H9 (cell line): ENCODE results near the gene MFSD6. TPM values are rescaled to one million over a fixed set of nuclear protein-coding genes. Genes with fewer than 3 reads are reported as not detected.

Experiments
- DNase-seq: peaks from one replicate; pipeline ENCODE4 v3.0.0-alpha.2; 2017
- H2AFZ ChIP-seq: one replicate; pipeline ENCODE4 v1.6.1; 2013; ENCODE audit warnings: mild to moderate bottlenecking, low read length, control low read depth, moderate library complexity
- H2AK5ac ChIP-seq: 2 replicates; pipeline ENCODE4 v1.6.1; 2013; ENCODE audit warnings: low read length, control low read depth, mixed read lengths; ENCODE audit not compliant: insufficient read length
- H2BK120ac ChIP-seq: one replicate; pipeline ENCODE4 v1.6.1; 2013; ENCODE audit warnings: low read depth, mild to moderate bottlenecking, low read length, control low read depth, inconsistent platforms; ENCODE audit not compliant: poor library complexity, severe bottlenecking
- H2BK12ac ChIP-seq: 2 replicates; pipeline ENCODE4 v1.6.1; 2013; ENCODE audit warnings: low read length, control low read depth, mixed read lengths, low read depth; ENCODE audit not compliant: insufficient read length
- H2BK15ac ChIP-seq: 2 replicates; pipeline ENCODE4 v1.6.1; 2013; ENCODE audit warnings: low read depth, low read length, control low read depth
- H2BK20ac ChIP-seq: one replicate; pipeline ENCODE4 v1.6.1; 2013; ENCODE audit warnings: low read depth, mild to moderate bottlenecking, low read length, control low read depth, inconsistent platforms; ENCODE audit not compliant: poor library complexity, severe bottlenecking
- H2BK5ac ChIP-seq: 2 replicates; pipeline ENCODE4 v1.6.1; 2013; ENCODE audit warnings: low read length, control low read depth, mixed read lengths; ENCODE audit not compliant: insufficient read length
- H3K14ac ChIP-seq: 2 replicates; pipeline ENCODE4 v1.6.1; 2013; ENCODE audit warnings: low read length, control low read depth; ENCODE audit not compliant: insufficient read depth
- H3K18ac ChIP-seq: 2 replicates; pipeline ENCODE4 v1.6.1; 2013; ENCODE audit warnings: low read depth, mild to moderate bottlenecking, mixed read lengths, low read length, control low read depth; ENCODE audit not compliant: insufficient read length
- H3K23ac ChIP-seq: 2 replicates; pipeline ENCODE4 v1.6.1; 2013; ENCODE audit warnings: low read length, control low read depth, mixed read lengths, low read depth; ENCODE audit not compliant: insufficient read length
- H3K23me2 ChIP-seq: 2 replicates; pipeline ENCODE4 v1.6.1; 2013; ENCODE audit warnings: low read depth, mild to moderate bottlenecking, mixed read lengths, low read length, control low read depth; ENCODE audit not compliant: insufficient read length, poor library complexity, severe bottlenecking
- H3K27ac ChIP-seq: 2 replicates; pipeline ENCODE4 v1.5.1; 2013; ENCODE audit warnings: low read length, control low read depth, mixed read lengths, low read depth; ENCODE audit not compliant: insufficient read length
- H3K27me3 ChIP-seq: 2 replicates; pipeline ENCODE4 v1.6.1; 2013; ENCODE audit warnings: low read length, control low read depth, inconsistent platforms; ENCODE audit not compliant: insufficient read depth
- H3K4ac ChIP-seq: 2 replicates; pipeline ENCODE4 v1.6.1; 2013; ENCODE audit warnings: low read depth, mild to moderate bottlenecking, control low read depth, inconsistent platforms, low read length, moderate library complexity
- H3K4me1 ChIP-seq: 2 replicates; pipeline ENCODE4 v1.6.1; 2013; ENCODE audit warnings: low read length, control low read depth, inconsistent platforms; ENCODE audit not compliant: insufficient read depth
- H3K4me2 ChIP-seq: 2 replicates; pipeline ENCODE4 v1.6.1; 2013; ENCODE audit warnings: low read length, control low read depth, mixed read lengths; ENCODE audit not compliant: insufficient read length, insufficient read depth
- H3K56ac ChIP-seq: 2 replicates; pipeline ENCODE4 v1.6.1; 2013; ENCODE audit warnings: low read depth, mild to moderate bottlenecking, mixed read lengths, low read length, control low read depth; ENCODE audit not compliant: insufficient read length
- H3K79me1 ChIP-seq: 2 replicates; pipeline ENCODE4 v1.6.1; 2013; ENCODE audit warnings: low read depth, mild to moderate bottlenecking, moderate library complexity, low read length, control low read depth, inconsistent platforms; ENCODE audit not compliant: insufficient read depth, poor library complexity, severe bottlenecking
- H3K79me2 ChIP-seq: 2 replicates; pipeline ENCODE4 v1.6.1; 2013; ENCODE audit warnings: low read length, control low read depth, inconsistent platforms; ENCODE audit not compliant: insufficient read depth
- H3K9ac ChIP-seq: 2 replicates; pipeline ENCODE4 v1.6.1; 2013; ENCODE audit warnings: low read length, control low read depth, mixed read lengths; ENCODE audit not compliant: insufficient read length; ENCODE audit errors: extremely low read depth
- H3K9me3 ChIP-seq: one replicate; pipeline ENCODE4 v1.6.1; 2013; ENCODE audit warnings: low read depth, low read length, inconsistent platforms; ENCODE audit not compliant: control insufficient read depth
- H3T11ph ChIP-seq: one replicate; pipeline ENCODE4 v1.6.1; 2013; ENCODE audit warnings: mild to moderate bottlenecking, low read length, control low read depth, inconsistent platforms
- H4K20me1 ChIP-seq: one replicate; pipeline ENCODE4 v1.6.1; 2013; ENCODE audit not compliant: control insufficient read depth, insufficient read length, insufficient read depth
- H4K5ac ChIP-seq: 2 replicates; pipeline ENCODE4 v1.6.1; 2013; ENCODE audit warnings: low read depth, mild to moderate bottlenecking, mixed read lengths, low read length, control low read depth; ENCODE audit not compliant: insufficient read length
- H4K8ac ChIP-seq: replicated peaks from 2 replicates; pipeline ENCODE4 v1.6.1; 2013; ENCODE audit warnings: low read length, control low read depth, mixed read lengths, low read depth; ENCODE audit not compliant: insufficient read length
- H4K91ac ChIP-seq: 2 replicates; pipeline ENCODE4 v1.6.1; 2013; ENCODE audit warnings: low read depth, mild to moderate bottlenecking, moderate library complexity, mixed read lengths, low read length, control low read depth; ENCODE audit not compliant: insufficient read length
- H3K27ac Mint-ChIP-seq, 3 experiments: 2 replicates in 2 of 3; 3 replicates in 1 of 3; pipeline ENCODE4 v1.8.0; 2020 to 2021; ENCODE audit warnings: mixed read lengths in 3 of 3, mild to moderate bottlenecking in 1 of 3, moderate library complexity in 1 of 3
- H3K27me3 Mint-ChIP-seq: 2 replicates; pipeline ENCODE4 v1.8.0; 2021; ENCODE audit warnings: low read depth, mild to moderate bottlenecking, moderate library complexity, mixed read lengths
- H3K36me3 Mint-ChIP-seq, 3 experiments: 2 replicates in 2 of 3; 3 replicates in 1 of 3; pipeline ENCODE4 v1.8.0; 2020 to 2021; ENCODE audit warnings: low read depth in 3 of 3, mixed read lengths in 3 of 3; ENCODE audit not compliant: insufficient read depth in 1 of 3
- H3K4me1 Mint-ChIP-seq, 2 experiments: 2 replicates each; pipeline ENCODE4 v1.8.0; 2020; ENCODE audit warnings: mixed read lengths in 2 of 2
- H3K4me3 Mint-ChIP-seq, 2 experiments: 2 replicates in 1 of 2; 3 replicates in 1 of 2; pipeline ENCODE4 v1.8.0; 2020 to 2021; ENCODE audit warnings: mild to moderate bottlenecking in 2 of 2, mixed read lengths in 2 of 2, moderate library complexity in 1 of 2
- H3K9me3 Mint-ChIP-seq, 2 experiments: 2 replicates in 1 of 2; 3 replicates in 1 of 2; pipeline ENCODE4 v1.8.0; 2020; ENCODE audit warnings: mild to moderate bottlenecking in 2 of 2, mixed read lengths in 2 of 2, moderate library complexity in 1 of 2
- whole genome bisulfite sequencing: extraction: QIAGEN DNeasy Blood & Tissue Kit; methylation state at CpG from one replicate; pipeline ENCODE4 v1.1.7; 2013; ENCODE audit warnings: missing lambda C conversion rate, low lambda C conversion rate, mixed read lengths; ENCODE audit not compliant: insufficient read length; ENCODE audit errors: extremely low coverage; 5-methylcytosine and 5-hydroxymethylcytosine counted together
- total RNA-seq: library from RNA; stranded (reverse); gene quantifications from 2 replicates; pipeline ENCODE4 v1.2.1, GENCODE V29; 2021
- TF ChIP-seq, protein P1 (sequence below): fragments of 200-600 bp; sonication (generic); conservative IDR thresholded peaks from 3 replicates; pipeline ENCODE4 v1.8.0; 2021; ENCODE audit warnings: antibody characterized with exemption, mild to moderate bottlenecking

Gene MFSD6
- total RNA-seq, 1 experiment from 2014 or later = 4.0 TPM

DNA sequence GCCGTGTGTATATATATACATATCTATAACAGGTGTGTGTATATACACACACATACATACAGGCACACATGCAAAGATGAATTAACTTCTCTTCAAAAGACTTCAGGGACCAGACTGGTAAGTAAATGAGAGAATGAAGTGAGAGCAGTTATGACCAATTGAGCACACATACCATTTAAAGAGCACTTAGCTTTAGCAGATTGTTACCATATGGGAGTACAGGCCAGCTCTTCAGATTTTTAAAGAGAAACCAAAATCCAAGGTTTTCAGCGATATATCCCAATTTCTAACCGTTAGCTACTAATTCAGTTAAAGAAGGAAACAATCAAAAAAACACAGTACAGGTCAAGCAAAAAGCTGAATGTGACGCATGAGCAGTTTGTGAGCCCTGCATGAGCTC is 41.1 kb upstream of the MFSD6 start:
- Histone ChIP-seq H4K91ac (no peak overlapping the region), H3K56ac (no peak overlapping the region), H3K18ac (no peak overlapping the region), H3K4ac (no peak overlapping the region), H2BK12ac (no peak overlapping the region), H3K9ac (no peak overlapping the region), H3K79me1 (no peaks in the 10 kb centered on the region), H3T11ph (no peak overlapping the region), H3K4me1 (no peaks in the 10 kb centered on the region), H3K23me2 (no peaks in the 10 kb centered on the region), H3K27me3 (no peaks in the 10 kb centered on the region), H4K5ac (no peak overlapping the region), H2BK120ac (no peak overlapping the region), H3K79me2 (no peaks in the 10 kb centered on the region), H2AK5ac (no peak overlapping the region), H3K27ac (no peak overlapping the region), H4K8ac (no peak overlapping the region), H2BK5ac (no peak overlapping the region), H4K20me1 (no peaks in the 10 kb centered on the region), H2BK15ac (no peak overlapping the region), H2BK20ac (no peak overlapping the region), H3K9me3 (no peaks in the 10 kb centered on the region), H3K4me2 (no peak overlapping the region), H2AFZ (no peak overlapping the region), H3K23ac (no peak overlapping the region), H3K14ac (no peak overlapping the region)
- Mint-ChIP-seq H3K27ac (no peak overlapping the region), H3K4me3 (no peak overlapping the region), H3K27me3 (no peaks in the 10 kb centered on the region), H3K9me3 (no peaks in the 10 kb centered on the region), H3K4me1 (no peaks in the 10 kb centered on the region), H3K36me3 (no peaks in the 10 kb centered on the region)
- TF ChIP-seq, protein P1, sequence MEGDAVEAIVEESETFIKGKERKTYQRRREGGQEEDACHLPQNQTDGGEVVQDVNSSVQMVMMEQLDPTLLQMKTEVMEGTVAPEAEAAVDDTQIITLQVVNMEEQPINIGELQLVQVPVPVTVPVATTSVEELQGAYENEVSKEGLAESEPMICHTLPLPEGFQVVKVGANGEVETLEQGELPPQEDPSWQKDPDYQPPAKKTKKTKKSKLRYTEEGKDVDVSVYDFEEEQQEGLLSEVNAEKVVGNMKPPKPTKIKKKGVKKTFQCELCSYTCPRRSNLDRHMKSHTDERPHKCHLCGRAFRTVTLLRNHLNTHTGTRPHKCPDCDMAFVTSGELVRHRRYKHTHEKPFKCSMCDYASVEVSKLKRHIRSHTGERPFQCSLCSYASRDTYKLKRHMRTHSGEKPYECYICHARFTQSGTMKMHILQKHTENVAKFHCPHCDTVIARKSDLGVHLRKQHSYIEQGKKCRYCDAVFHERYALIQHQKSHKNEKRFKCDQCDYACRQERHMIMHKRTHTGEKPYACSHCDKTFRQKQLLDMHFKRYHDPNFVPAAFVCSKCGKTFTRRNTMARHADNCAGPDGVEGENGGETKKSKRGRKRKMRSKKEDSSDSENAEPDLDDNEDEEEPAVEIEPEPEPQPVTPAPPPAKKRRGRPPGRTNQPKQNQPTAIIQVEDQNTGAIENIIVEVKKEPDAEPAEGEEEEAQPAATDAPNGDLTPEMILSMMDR = no peak
- WGBS = no CpG with 5 or more reads among the region's 4 CpGs
- no peak for DNase-seq
